ENCODE measurements around the gene RGL4.
A peak's percentile ranks its signal among the peaks of the same experiment; 100 is the strongest.
"Not testable (repeated sequence)": the region's sequence is repeated elsewhere in the genome, so short reads cannot be mapped to it uniquely, and the experiment has no call there.

Gene RGL4

GRCh38 chr22:23716811-23717801, 26.3 kb downstream of the RGL4 start:
- no peaks in the 10 kb centered on the region for H3K9me3 ChIP-seq (ENCODE audit: control insufficient read depth in 2 of 2, low read length in 2 of 2)

DNA sequence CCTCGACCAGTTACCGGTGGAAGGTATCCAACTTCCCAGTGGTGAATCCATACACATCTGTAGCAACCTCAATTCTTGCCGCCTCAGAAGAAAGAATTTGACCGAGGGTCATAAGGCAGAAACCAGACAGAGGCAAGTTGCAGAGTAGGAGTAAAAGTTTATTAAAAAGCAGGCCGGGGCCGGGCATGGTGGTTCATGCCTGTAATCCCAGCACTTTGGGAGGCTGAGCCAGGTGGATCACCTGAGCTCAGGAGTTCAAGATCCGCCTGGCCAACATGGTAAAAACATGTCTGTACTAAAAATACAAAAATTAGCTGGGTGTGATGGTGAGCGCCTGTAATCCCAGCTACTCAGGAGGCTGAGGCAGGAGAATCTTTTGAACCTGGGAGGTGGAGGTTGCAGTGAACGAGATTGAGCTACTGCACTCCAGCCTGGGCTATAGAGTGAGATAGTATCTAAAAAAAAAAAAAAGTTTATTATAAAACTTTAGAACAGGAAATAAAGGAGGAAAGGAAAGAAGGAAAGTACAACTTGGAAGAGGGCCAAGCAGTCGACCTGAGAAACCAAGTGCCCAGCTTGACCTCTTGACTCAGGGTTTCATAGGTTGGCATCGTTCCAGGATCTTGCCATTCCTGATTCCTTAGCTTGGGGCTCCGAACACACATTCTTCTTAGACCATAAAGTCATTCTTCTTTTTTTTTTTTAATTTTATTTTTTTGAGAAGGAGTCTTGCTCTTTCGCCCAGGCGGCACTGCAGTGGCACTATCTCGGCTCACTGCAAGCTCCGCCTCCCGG, 27.8 kb downstream of the RGL4 start:
- no peaks in the 10 kb centered on the region for H3K9me3 ChIP-seq (ENCODE audit: control insufficient read depth in 2 of 2, low read length in 2 of 2)
- no peaks in the 10 kb centered on the region for H3K27me3 ChIP-seq (ENCODE audit: control insufficient read depth in 1 of 2, insufficient read depth in 2 of 2, low read length in 2 of 2)
- H3K36me3 ChIP-seq (ENCODE audit: control insufficient read depth in 2 of 2, insufficient read depth in 2 of 2, low read length in 2 of 2): peaks cover 4 to 5% of the 10 kb centered on the region in 2 donors
- peaks cover 10% of the 10 kb centered on the region for H3K4me1 ChIP-seq (ENCODE audit: control insufficient read depth, insufficient read depth, low read length)
- no peak overlapping the region for H3K27ac ChIP-seq (ENCODE audit: low read length)
- H3K4me3 ChIP-seq (ENCODE audit: low read length in 2 of 2): no peak overlapping the region
- no peak overlapping the region for H3K9ac ChIP-seq (ENCODE audit: low read length in 2 of 2)

More at GRCh38 chr22:23716811-23717801, 26.3 kb downstream of the RGL4 start:
- Histone ChIP-seq H3K27me3 (ENCODE audit: control insufficient read depth in 1 of 2, insufficient read depth in 2 of 2, low read length in 2 of 2) (no peaks in the 10 kb centered on the region), H3K27ac (ENCODE audit: low read length) (peak overlapping the region; percentile 49), H3K9ac (ENCODE audit: low read length in 2 of 2) (peak overlapping the region; percentile 77 to 81), H3K36me3 (ENCODE audit: control insufficient read depth in 2 of 2, insufficient read depth in 2 of 2, low read length in 2 of 2) (peaks cover 10 to 11% of the 10 kb centered on the region in 2 donors), H3K4me1 (ENCODE audit: control insufficient read depth, insufficient read depth, low read length) (peaks cover 10% of the 10 kb centered on the region), H3K4me3 (ENCODE audit: low read length in 2 of 2) (peak overlapping the region; percentile 75 to 94)

DNA sequence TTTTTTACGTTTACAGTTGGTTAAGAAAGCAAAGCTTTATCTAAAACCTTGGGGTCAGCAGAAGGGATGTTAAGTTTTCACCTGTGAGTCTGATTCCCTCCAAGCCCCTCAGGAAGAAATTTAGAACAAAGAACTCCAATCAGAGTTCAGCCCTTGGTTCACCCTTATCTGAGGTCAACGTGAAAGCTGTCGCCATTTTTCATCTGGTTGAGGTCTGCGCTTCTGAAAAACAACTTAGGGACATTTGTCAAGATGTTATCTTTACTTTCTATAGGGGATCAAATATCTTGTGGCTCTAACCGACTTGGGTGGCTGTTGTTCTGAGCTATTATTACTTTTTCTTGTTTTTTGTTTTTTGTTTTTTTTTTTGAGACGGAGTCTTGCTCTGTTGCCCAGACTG, 30.0 kb downstream of the RGL4 start:
- Histone ChIP-seq H3K4me1 (ENCODE audit: control insufficient read depth, insufficient read depth, low read length) (peaks cover 9% of the 10 kb centered on the region), H3K27ac (ENCODE audit: low read length) (no peak overlapping the region), H3K9me3 (ENCODE audit: control insufficient read depth in 2 of 2, low read length in 2 of 2) (no peaks in the 10 kb centered on the region), H3K9ac (ENCODE audit: low read length in 2 of 2) (no peak overlapping the region), H3K4me3 (ENCODE audit: low read length in 2 of 2) (no peak overlapping the region), H3K36me3 (ENCODE audit: control insufficient read depth in 2 of 2, insufficient read depth in 2 of 2, low read length in 2 of 2) (no peaks in the 10 kb centered on the region), H3K27me3 (ENCODE audit: control insufficient read depth in 1 of 2, insufficient read depth in 2 of 2, low read length in 2 of 2) (no peaks in the 10 kb centered on the region)

DNA sequence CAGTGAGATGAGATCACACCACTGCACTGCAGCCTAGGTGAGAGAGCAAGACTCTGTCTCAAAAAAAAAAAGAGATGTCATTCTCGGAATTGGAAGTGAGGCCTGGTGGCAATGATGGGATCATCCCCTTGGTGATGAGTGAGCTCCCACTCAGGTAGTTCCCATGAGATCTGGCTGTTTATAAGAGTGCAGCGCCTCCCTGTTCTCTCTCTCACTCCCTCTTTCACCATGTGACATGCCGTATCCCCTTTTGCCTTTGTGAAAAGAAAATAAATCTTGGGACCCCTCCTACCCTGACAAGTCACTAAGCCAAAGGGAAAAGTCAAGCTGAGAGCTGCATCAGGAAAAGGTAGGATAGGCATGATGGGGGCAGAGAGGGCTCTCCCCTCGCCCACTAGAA, 31.3 kb downstream of the RGL4 start:
- H3K27me3 ChIP-seq (ENCODE audit: control insufficient read depth in 1 of 2, insufficient read depth in 2 of 2, low read length in 2 of 2): peaks cover 0 to 3% of the 10 kb centered on the region in 2 donors
- H3K4me1 ChIP-seq (ENCODE audit: control insufficient read depth, insufficient read depth, low read length): peaks cover 4% of the 10 kb centered on the region

GRCh38 chr22:23722724-23723123, 31.9 kb downstream of the RGL4 start:
- Histone ChIP-seq H3K27ac (ENCODE audit: low read length) (no peak overlapping the region), H3K4me1 (ENCODE audit: control insufficient read depth, insufficient read depth, low read length) (no peaks in the 10 kb centered on the region), H3K36me3 (ENCODE audit: control insufficient read depth in 2 of 2, insufficient read depth in 2 of 2, low read length in 2 of 2) (no peaks in the 10 kb centered on the region), H3K4me3 (ENCODE audit: low read length in 2 of 2) (no peak overlapping the region), H3K27me3 (ENCODE audit: control insufficient read depth in 1 of 2, insufficient read depth in 2 of 2, low read length in 2 of 2) (peaks cover 0 to 3% of the 10 kb centered on the region in 2 donors), H3K9me3 (ENCODE audit: control insufficient read depth in 2 of 2, low read length in 2 of 2) (no peaks in the 10 kb centered on the region), H3K9ac (ENCODE audit: low read length in 2 of 2) (no peak overlapping the region)

More for the DNA sequence above, 31.3 kb downstream of the RGL4 start:
- H3K9me3 ChIP-seq (ENCODE audit: control insufficient read depth in 2 of 2, low read length in 2 of 2): no peaks in the 10 kb centered on the region
- H3K36me3 ChIP-seq (ENCODE audit: control insufficient read depth in 2 of 2, insufficient read depth in 2 of 2, low read length in 2 of 2): no peaks in the 10 kb centered on the region
- H3K27ac ChIP-seq (ENCODE audit: low read length): no peak overlapping the region
- no peak overlapping the region for H3K4me3 ChIP-seq (ENCODE audit: low read length in 2 of 2)
- H3K9ac ChIP-seq (ENCODE audit: low read length in 2 of 2): no peak overlapping the region

DNA sequence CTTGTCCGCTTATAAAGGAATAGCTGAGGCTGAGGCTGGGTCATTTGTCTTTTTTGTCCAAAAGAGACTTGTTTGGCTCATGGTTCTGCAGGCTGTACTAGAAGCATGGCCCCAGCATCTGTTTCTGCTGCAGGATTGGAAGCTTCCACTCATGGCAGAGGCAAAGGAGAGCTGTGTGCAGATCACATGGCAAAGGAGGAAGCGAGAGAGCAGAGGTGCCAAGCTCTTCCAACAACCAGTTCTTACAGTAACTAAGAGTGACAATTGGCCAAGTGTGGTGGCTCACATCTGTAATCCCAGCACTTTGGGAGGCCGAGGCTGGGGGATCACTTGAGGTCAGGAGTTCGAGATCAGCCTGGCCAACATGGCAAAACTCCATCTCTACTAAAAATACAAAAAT, 37.3 kb downstream of the RGL4 start:
- not testable (repeated sequence) for H3K36me3 ChIP-seq (ENCODE audit: control insufficient read depth in 2 of 2, insufficient read depth in 2 of 2, low read length in 2 of 2); H3K27me3 ChIP-seq (ENCODE audit: control insufficient read depth in 1 of 2, insufficient read depth in 2 of 2, low read length in 2 of 2); H3K4me3 ChIP-seq (ENCODE audit: low read length in 2 of 2); H3K27ac ChIP-seq (ENCODE audit: low read length); H3K9ac ChIP-seq (ENCODE audit: low read length in 2 of 2); H3K9me3 ChIP-seq (ENCODE audit: control insufficient read depth in 2 of 2, low read length in 2 of 2); H3K4me1 ChIP-seq (ENCODE audit: control insufficient read depth, insufficient read depth, low read length)

GRCh38 chr22:23737696-23738095, 46.9 kb downstream of the RGL4 start:
- Histone ChIP-seq H3K27me3 (ENCODE audit: control insufficient read depth in 1 of 2, insufficient read depth in 2 of 2, low read length in 2 of 2) (no peaks in the 10 kb centered on the region), H3K36me3 (ENCODE audit: control insufficient read depth in 2 of 2, insufficient read depth in 2 of 2, low read length in 2 of 2) (peaks cover 3 to 9% of the 10 kb centered on the region in 2 donors), H3K4me3 (ENCODE audit: low read length in 2 of 2) (no peak overlapping the region), H3K9me3 (ENCODE audit: control insufficient read depth in 2 of 2, low read length in 2 of 2) (no peaks in the 10 kb centered on the region), H3K9ac (ENCODE audit: low read length in 2 of 2) (no peak overlapping the region), H3K4me1 (ENCODE audit: control insufficient read depth, insufficient read depth, low read length) (peaks cover 5% of the 10 kb centered on the region), H3K27ac (ENCODE audit: low read length) (no peak overlapping the region)

DNA sequence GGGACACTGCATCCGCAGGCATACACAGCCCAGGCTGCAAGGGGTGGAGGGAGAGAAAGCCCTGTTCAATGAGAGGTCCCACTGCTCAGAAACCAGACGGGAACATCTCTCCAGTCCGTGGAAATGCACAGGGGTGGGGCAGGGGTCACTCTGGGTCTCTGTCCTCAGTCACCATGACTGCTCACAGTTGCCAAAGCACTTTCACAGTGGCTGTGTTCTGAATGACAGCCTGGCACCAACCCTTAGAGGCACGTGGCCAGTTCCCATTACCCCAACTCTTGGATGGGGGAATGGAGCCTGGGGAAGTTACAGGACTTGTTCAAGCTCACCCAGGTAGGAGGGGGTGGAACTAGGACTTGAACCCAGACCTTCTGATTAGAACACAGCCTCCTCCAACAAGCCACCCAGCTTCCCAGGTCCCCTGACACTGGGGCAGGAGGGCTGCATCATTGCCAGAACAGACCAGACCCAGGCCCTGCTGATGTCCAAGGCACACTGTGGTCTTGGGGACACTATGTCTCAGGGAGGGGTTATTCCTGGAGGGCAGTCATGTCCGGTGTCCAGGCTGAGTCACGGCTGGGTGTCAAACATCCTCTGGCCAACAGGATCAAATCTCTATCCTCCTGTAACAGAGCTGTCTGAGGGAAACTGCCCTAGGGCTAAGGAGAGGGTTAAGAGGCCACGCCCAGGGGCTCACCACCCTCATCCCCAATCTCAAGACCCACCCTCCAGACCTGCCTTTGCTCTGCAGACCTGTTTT, 51.9 kb downstream of the RGL4 start:
- peaks cover 0 to 9% of the 10 kb centered on the region in 2 donors for H3K9me3 ChIP-seq (ENCODE audit: control insufficient read depth in 2 of 2, low read length in 2 of 2)
- no peak overlapping the region for H3K4me3 ChIP-seq (ENCODE audit: low read length in 2 of 2)
- no peaks in the 10 kb centered on the region for H3K27me3 ChIP-seq (ENCODE audit: control insufficient read depth in 1 of 2, insufficient read depth in 2 of 2, low read length in 2 of 2)
- no peak overlapping the region for H3K27ac ChIP-seq (ENCODE audit: low read length)
- H3K4me1 ChIP-seq (ENCODE audit: control insufficient read depth, insufficient read depth, low read length): peaks cover 9% of the 10 kb centered on the region
- H3K36me3 ChIP-seq (ENCODE audit: control insufficient read depth in 2 of 2, insufficient read depth in 2 of 2, low read length in 2 of 2): peaks cover 29 to 31% of the 10 kb centered on the region in 2 donors
- H3K9ac ChIP-seq (ENCODE audit: low read length in 2 of 2): no peak overlapping the region

DNA sequence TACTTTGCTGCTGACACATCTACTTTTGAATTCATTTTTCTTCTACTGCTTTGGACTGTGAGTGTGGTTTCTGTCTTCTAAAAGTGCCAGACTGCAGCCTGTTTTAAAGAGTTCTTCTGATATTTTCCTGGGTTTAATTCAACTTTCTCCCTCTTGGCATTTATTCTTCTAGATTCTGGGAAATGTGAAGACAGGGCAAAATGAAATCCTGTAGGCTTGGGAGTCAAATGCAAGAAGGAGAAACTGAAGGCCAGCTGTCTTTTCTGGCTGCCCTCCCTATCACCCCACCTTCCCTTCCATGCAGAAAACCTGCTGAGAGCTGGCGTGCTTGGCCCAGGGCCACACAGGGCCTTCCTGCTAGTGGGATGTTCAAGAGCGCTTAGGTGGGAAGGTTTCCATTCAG, 52.5 kb downstream of the RGL4 start:
- no peaks in the 10 kb centered on the region for H3K27me3 ChIP-seq (ENCODE audit: control insufficient read depth in 1 of 2, insufficient read depth in 2 of 2, low read length in 2 of 2)
- peaks cover 29 to 31% of the 10 kb centered on the region in 2 donors for H3K36me3 ChIP-seq (ENCODE audit: control insufficient read depth in 2 of 2, insufficient read depth in 2 of 2, low read length in 2 of 2)
- peaks cover 0 to 9% of the 10 kb centered on the region in 2 donors for H3K9me3 ChIP-seq (ENCODE audit: control insufficient read depth in 2 of 2, low read length in 2 of 2)
- no peak overlapping the region for H3K4me3 ChIP-seq (ENCODE audit: low read length in 2 of 2)
- no peak overlapping the region for H3K9ac ChIP-seq (ENCODE audit: low read length in 2 of 2)
- H3K27ac ChIP-seq (ENCODE audit: low read length): no peak overlapping the region
- H3K4me1 ChIP-seq (ENCODE audit: control insufficient read depth, insufficient read depth, low read length): peaks cover 9% of the 10 kb centered on the region

- Histone ChIP-seq H3K9me3 (ENCODE audit: control insufficient read depth in 2 of 2, low read length in 2 of 2) (peaks cover 0 to 9% of the 10 kb centered on the region in 2 donors), H3K4me1 (ENCODE audit: control insufficient read depth, insufficient read depth, low read length) (peaks cover 9% of the 10 kb centered on the region), H3K27ac (ENCODE audit: low read length) (no peak overlapping the region), H3K27me3 (ENCODE audit: control insufficient read depth in 1 of 2, insufficient read depth in 2 of 2, low read length in 2 of 2) (no peaks in the 10 kb centered on the region), H3K36me3 (ENCODE audit: control insufficient read depth in 2 of 2, insufficient read depth in 2 of 2, low read length in 2 of 2) (peaks cover 29 to 31% of the 10 kb centered on the region in 2 donors), H3K9ac (ENCODE audit: low read length in 2 of 2) (no peak overlapping the region), H3K4me3 (ENCODE audit: low read length in 2 of 2) (no peak overlapping the region)
These were observed 53.2 kb downstream of the RGL4 start for GRCh38 chr22:23744001-23744400.
